ENCODE data around the gene KRR1. TPM values are rescaled to one million over a fixed set of nuclear protein-coding genes. Genes with fewer than 3 reads are reported as not detected.
"Not testable (repeated sequence)": the region's sequence is repeated elsewhere in the genome, so short reads cannot be mapped to it uniquely, and the experiment has no call there.

The KRR1 gene
- total RNA-seq, 4 donors from 2014 or later = 16.5 to 34.7 (median 22.2) TPM

GRCh38 chr12:75455839-75456238 is 55.6 kb downstream of the KRR1 start:
- H3K4me1 ChIP-seq = no peaks in the 10 kb centered on the region
- no peaks in the 10 kb centered on the region for H3K36me3 ChIP-seq
- no peaks in the 10 kb centered on the region for H3K27me3 ChIP-seq
- DNase-seq (ENCODE audit: low spot score in 2 of 2) = no peak
- H3K27ac ChIP-seq = no peak overlapping the region
- no peak for TF ChIP-seq POLR2A (IDR thresholded peaks at IDR 0.05)
- TF ChIP-seq EP300 (IDR thresholded peaks at IDR 0.05) = no peak
- no peak for TF ChIP-seq CTCF (IDR thresholded peaks at IDR 0.05)
- peaks cover 0 to 20% (median 2%) of the 10 kb centered on the region in 4 donors for H3K9me3 ChIP-seq
- 60 to 68% methylated on average over 5 of the region's 5 CpGs for WGBS, 2 donors
- no peak overlapping the region for H3K4me3 ChIP-seq

GRCh38 chr12:75452675-75453330 is 58.6 kb downstream of the KRR1 start:
- no peak for TF ChIP-seq EP300 (IDR thresholded peaks at IDR 0.05)
- no peak for TF ChIP-seq POLR2A (IDR thresholded peaks at IDR 0.05)
- TF ChIP-seq CTCF (IDR thresholded peaks at IDR 0.05) = no peak
- no peaks in the 10 kb centered on the region for H3K36me3 ChIP-seq
- DNase-seq (ENCODE audit: low spot score in 2 of 2) = no peak

GRCh38 chr12:75447691-75448393 is 63.6 kb downstream of the KRR1 start:
- H3K4me1 ChIP-seq = no peaks in the 10 kb centered on the region
- no peak overlapping the region for H3K27ac ChIP-seq

More at GRCh38 chr12:75452675-75453330, 58.6 kb downstream of the KRR1 start:
- H3K27me3 ChIP-seq = peaks cover 0 to 2% of the 10 kb centered on the region in 2 donors
- no peaks in the 10 kb centered on the region for H3K4me1 ChIP-seq
- WGBS, 2 donors = 85 to 88% methylated on average over 3 of the region's 3 CpGs
- peaks cover 0 to 7% (median 0%) of the 10 kb centered on the region in 4 donors for H3K9me3 ChIP-seq
- no peak overlapping the region for H3K4me3 ChIP-seq
- H3K27ac ChIP-seq = no peak overlapping the region

GRCh38 chr12:75446857-75447256 is 64.6 kb downstream of the KRR1 start:
- Histone ChIP-seq H3K36me3 (no peaks in the 10 kb centered on the region), H3K9me3 (no peaks in the 10 kb centered on the region), H3K4me1 (no peaks in the 10 kb centered on the region), H3K4me3 (no peak overlapping the region), H3K27ac (no peak overlapping the region), H3K27me3 (peaks cover 0 to 2% of the 10 kb centered on the region in 2 donors)
- TF ChIP-seq POLR2A (IDR thresholded peaks at IDR 0.05) (no peak), CTCF (IDR thresholded peaks at IDR 0.05) (no peak), EP300 (IDR thresholded peaks at IDR 0.05) (no peak)
- DNase-seq (ENCODE audit: low spot score in 2 of 2) = no peak

More at GRCh38 chr12:75447691-75448393, 63.6 kb downstream of the KRR1 start:
- DNase-seq (ENCODE audit: low spot score in 2 of 2) = no peak
- Histone ChIP-seq H3K9me3 (no peaks in the 10 kb centered on the region), H3K27me3 (peaks cover 0 to 2% of the 10 kb centered on the region in 2 donors), H3K36me3 (no peaks in the 10 kb centered on the region), H3K4me3 (no peak overlapping the region)
- WGBS, 2 donors = 78 to 83% methylated on average over 4 of the region's 4 CpGs
- TF ChIP-seq CTCF (IDR thresholded peaks at IDR 0.05) = no peak
- no peak for TF ChIP-seq POLR2A (IDR thresholded peaks at IDR 0.05)
- no peak for TF ChIP-seq EP300 (IDR thresholded peaks at IDR 0.05)

- H3K27me3 ChIP-seq; H3K4me1 ChIP-seq; H3K4me3 ChIP-seq; H3K36me3 ChIP-seq; H3K27ac ChIP-seq; H3K9me3 ChIP-seq; DNase-seq (ENCODE audit: low spot score in 2 of 2): not testable (repeated sequence)
- 54 to 61% methylated on average over 7 of the region's 7 CpGs for WGBS, 2 donors
Measured at GRCh38 chr12:75445137-75445507, 66.3 kb downstream of the KRR1 start.
